ENCODE data around the gene NDFIP2.

Gene NDFIP2

GRCh38 chr13:79511611-79512010 lies 30.7 kb downstream of the NDFIP2 start:
- no peak overlapping the region for H3K4me3 ChIP-seq (ENCODE audit: insufficient read depth, low read length, poor library complexity, severe bottlenecking)
- H3K4me2 ChIP-seq (ENCODE audit: low read depth, low read length, poor library complexity, severe bottlenecking): no peak overlapping the region
- no peaks in the 10 kb centered on the region for H3K9me2 ChIP-seq (replicated peaks; ENCODE audit: insufficient read depth, low read length)
- no peaks in the 10 kb centered on the region for H3K36me3 ChIP-seq (ENCODE audit: low read length)
- no peak overlapping the region for H2AFZ ChIP-seq (ENCODE audit: low read depth, low read length, severe bottlenecking)
- H4K20me1 ChIP-seq (ENCODE audit: low read depth, low read length): peaks cover 6% of the 10 kb centered on the region; the same call in 1 of the 2 replicates
- H3K27ac ChIP-seq (ENCODE audit: low read depth, low read length): no peak overlapping the region
- H3F3A ChIP-seq (ENCODE audit: insufficient read depth): no peaks in the 10 kb centered on the region
- H3K9me3 ChIP-seq (ENCODE audit: insufficient read depth, low read length): no peaks in the 10 kb centered on the region
- no peaks in the 10 kb centered on the region for H3K27me3 ChIP-seq (ENCODE audit: low read length)
- TF ChIP-seq, protein P1, sequence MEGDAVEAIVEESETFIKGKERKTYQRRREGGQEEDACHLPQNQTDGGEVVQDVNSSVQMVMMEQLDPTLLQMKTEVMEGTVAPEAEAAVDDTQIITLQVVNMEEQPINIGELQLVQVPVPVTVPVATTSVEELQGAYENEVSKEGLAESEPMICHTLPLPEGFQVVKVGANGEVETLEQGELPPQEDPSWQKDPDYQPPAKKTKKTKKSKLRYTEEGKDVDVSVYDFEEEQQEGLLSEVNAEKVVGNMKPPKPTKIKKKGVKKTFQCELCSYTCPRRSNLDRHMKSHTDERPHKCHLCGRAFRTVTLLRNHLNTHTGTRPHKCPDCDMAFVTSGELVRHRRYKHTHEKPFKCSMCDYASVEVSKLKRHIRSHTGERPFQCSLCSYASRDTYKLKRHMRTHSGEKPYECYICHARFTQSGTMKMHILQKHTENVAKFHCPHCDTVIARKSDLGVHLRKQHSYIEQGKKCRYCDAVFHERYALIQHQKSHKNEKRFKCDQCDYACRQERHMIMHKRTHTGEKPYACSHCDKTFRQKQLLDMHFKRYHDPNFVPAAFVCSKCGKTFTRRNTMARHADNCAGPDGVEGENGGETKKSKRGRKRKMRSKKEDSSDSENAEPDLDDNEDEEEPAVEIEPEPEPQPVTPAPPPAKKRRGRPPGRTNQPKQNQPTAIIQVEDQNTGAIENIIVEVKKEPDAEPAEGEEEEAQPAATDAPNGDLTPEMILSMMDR (IDR thresholded peaks at IDR 0.05; ENCODE audit: insufficient read depth, low read length, poor library complexity, severe bottlenecking): no peak
- TF ChIP-seq EZH2phosphoT487 (conservative IDR thresholded peaks at IDR 0.05; ENCODE audit: low read length): no peak
- H3K9ac ChIP-seq (ENCODE audit: low read length): no peak overlapping the region
- peaks cover 8% of the 10 kb centered on the region; the same call in 1 of the 2 replicates for H3K79me2 ChIP-seq (ENCODE audit: insufficient read depth, low read length)

GRCh38 chr13:79512950-79513349 lies 32.0 kb downstream of the NDFIP2 start:
- no peak overlapping the region for H3K27ac ChIP-seq (ENCODE audit: low read depth, low read length)
- H3K79me2 ChIP-seq (ENCODE audit: insufficient read depth, low read length): peaks cover 8% of the 10 kb centered on the region; the same call in 1 of the 2 replicates
- no peaks in the 10 kb centered on the region for H3K36me3 ChIP-seq (ENCODE audit: low read length)
- peaks cover 8% of the 10 kb centered on the region; the same call in 1 of the 2 replicates for H4K20me1 ChIP-seq (ENCODE audit: low read depth, low read length)
- no peak overlapping the region for H3K4me3 ChIP-seq (ENCODE audit: insufficient read depth, low read length, poor library complexity, severe bottlenecking)
- H2AFZ ChIP-seq (ENCODE audit: low read depth, low read length, severe bottlenecking): no peak overlapping the region
- no peaks in the 10 kb centered on the region for H3K27me3 ChIP-seq (ENCODE audit: low read length)
- no peak overlapping the region for H3K4me2 ChIP-seq (ENCODE audit: low read depth, low read length, poor library complexity, severe bottlenecking)
- H3K9me3 ChIP-seq (ENCODE audit: insufficient read depth, low read length): no peaks in the 10 kb centered on the region
- TF ChIP-seq, protein P1 (IDR thresholded peaks at IDR 0.05; ENCODE audit: insufficient read depth, low read length, poor library complexity, severe bottlenecking): no peak
- TF ChIP-seq EZH2phosphoT487 (conservative IDR thresholded peaks at IDR 0.05; ENCODE audit: low read length): no peak
- no peak overlapping the region for H3K9ac ChIP-seq (ENCODE audit: low read length)
- no peaks in the 10 kb centered on the region for H3F3A ChIP-seq (ENCODE audit: insufficient read depth)
- no peaks in the 10 kb centered on the region for H3K9me2 ChIP-seq (replicated peaks; ENCODE audit: insufficient read depth, low read length)

DNA sequence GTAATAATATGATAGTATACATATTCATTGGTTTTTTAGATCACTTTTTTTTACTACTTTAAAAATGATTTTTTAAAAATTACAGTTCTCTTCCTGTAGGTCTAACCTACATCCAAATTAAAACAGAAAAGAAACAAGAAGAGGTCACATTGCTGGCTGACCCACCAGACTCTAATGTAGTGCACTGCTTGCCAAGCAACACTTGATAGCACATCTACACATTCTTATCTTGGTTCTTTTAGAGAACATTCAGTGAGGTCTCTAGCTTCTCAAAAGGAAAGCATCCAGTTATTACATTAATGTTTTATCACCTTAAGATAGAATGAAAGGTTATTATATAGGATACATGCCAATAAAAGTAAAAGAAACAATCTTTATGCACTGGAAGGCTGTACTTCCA lies 35.6 kb downstream of the NDFIP2 start:
- Histone ChIP-seq H3K36me3 (ENCODE audit: low read length) (no peaks in the 10 kb centered on the region; the same call in 1 of the 2 replicates), H3K27me3 (ENCODE audit: low read length) (no peaks in the 10 kb centered on the region), H4K20me1 (ENCODE audit: low read depth, low read length) (peaks cover 8% of the 10 kb centered on the region; the same call in 1 of the 2 replicates), H3K79me2 (ENCODE audit: insufficient read depth, low read length) (no peaks in the 10 kb centered on the region), H3K9me3 (ENCODE audit: insufficient read depth, low read length) (no peaks in the 10 kb centered on the region), H3K9ac (ENCODE audit: low read length) (no peak overlapping the region), H3K9me2 (replicated peaks; ENCODE audit: insufficient read depth, low read length) (no peaks in the 10 kb centered on the region), H2AFZ (ENCODE audit: low read depth, low read length, severe bottlenecking) (no peak overlapping the region), H3K4me3 (ENCODE audit: insufficient read depth, low read length, poor library complexity, severe bottlenecking) (no peak overlapping the region), H3K27ac (ENCODE audit: low read depth, low read length) (no peak overlapping the region), H3K4me2 (ENCODE audit: low read depth, low read length, poor library complexity, severe bottlenecking) (no peak overlapping the region), H3F3A (ENCODE audit: insufficient read depth) (no peaks in the 10 kb centered on the region)
- TF ChIP-seq EZH2phosphoT487 (conservative IDR thresholded peaks at IDR 0.05; ENCODE audit: low read length): no peak
- TF ChIP-seq, protein P1 (IDR thresholded peaks at IDR 0.05; ENCODE audit: insufficient read depth, low read length, poor library complexity, severe bottlenecking): no peak
